H1 (cell line): ENCODE data around the gene AGBL4. TPM values are rescaled to one million over a fixed set of nuclear protein-coding genes. Genes with fewer than 3 reads are reported as not detected.

Source experiments
- ASH2L ChIP-seq: fragments of 200-600, 300-600 bp; sonication (generic); IDR thresholded peaks from one replicate; pipeline ENCODE4 v1.7.1; 2017; ENCODE audit warnings: low read length
- HDAC2 ChIP-seq, 2 experiments: fragments of 300-600 bp in 1 of 2; sonication (generic) in 1 of 2; IDR thresholded peaks; 2 replicates each; pipeline ENCODE4 v1.6.1; 2011 to 2012; ENCODE audit warnings: low read depth in 2 of 2, low read length in 2 of 2, mild to moderate bottlenecking in 2 of 2, moderate library complexity in 2 of 2, borderline replicate concordance in 1 of 2, inconsistent platforms in 1 of 2
- KDM1A ChIP-seq: fragments of 200-600, 300-600 bp; sonication (generic); IDR thresholded peaks from 2 replicates; pipeline ENCODE4 v1.7.1; 2016; ENCODE audit warnings: mild to moderate bottlenecking, low read length, borderline replicate concordance
- POU5F1 ChIP-seq: IDR thresholded peaks from 2 replicates; pipeline ENCODE4 v1.6.1; 2011; ENCODE audit warnings: low read depth, mild to moderate bottlenecking, low read length, moderate library complexity
- RNF2 ChIP-seq: fragments of 200-900, 300-1000 bp; sonication (generic); IDR thresholded peaks from 2 replicates; pipeline ENCODE4 v1.7.1; 2016; ENCODE audit warnings: borderline replicate concordance, low read depth, mild to moderate bottlenecking, antibody characterized with exemption, low read length; ENCODE audit not compliant: poor library complexity, severe bottlenecking; ENCODE audit errors: missing control alignments
- RXRA ChIP-seq: IDR thresholded peaks from 2 replicates; pipeline ENCODE4 v1.6.1; 2011; ENCODE audit warnings: low read depth, mild to moderate bottlenecking, low read length, moderate library complexity; ENCODE audit not compliant: insufficient read depth
- SP1 ChIP-seq: IDR thresholded peaks from 2 replicates; pipeline ENCODE4 v1.6.1; 2011; ENCODE audit warnings: low read depth, low read length
- SP4 ChIP-seq: IDR thresholded peaks from 2 replicates; pipeline ENCODE4 v1.6.1; 2012; ENCODE audit warnings: low read length, inconsistent platforms
- TAF1 ChIP-seq: IDR thresholded peaks from 2 replicates; pipeline ENCODE4 v1.6.1; 2011; ENCODE audit warnings: mild to moderate bottlenecking, low read depth, low read length
- YY1 ChIP-seq: IDR thresholded peaks from 2 replicates; pipeline ENCODE4 v1.6.1; 2011; ENCODE audit warnings: low read depth, mild to moderate bottlenecking, low read length
- ZNF274 ChIP-seq: IDR thresholded peaks from 2 replicates; pipeline ENCODE4 v1.7.0; 2012; ENCODE audit warnings: low read length, borderline replicate concordance; ENCODE audit errors: extremely low read depth
- polyA plus RNA-seq, 7 experiments: library from polyadenylated mRNA; depleted of rRNA in 3 of 7; stranded (reverse) in 5 of 7; unstranded in 2 of 7; fragments of >200 nt in 5 of 7; fragments of 200-250 nt in 2 of 7; gene quantifications; 1 replicate in 5 of 7; 2 replicates in 1 of 7; 4 replicates in 1 of 7; pipeline versions ENCODE4 v1.2.1 to v1.2.3, GENCODE V29; 2011 to 2013; ENCODE audit warnings: missing spikeins in 2 of 7, mixed read lengths in 2 of 7
- total RNA-seq: library from RNA; stranded (reverse); fragmentation: NEBNext Ultra II Directional; extraction: Animal tissue kit (Norgen Biotek cat#: 25700); gene quantifications from 2 replicates; pipeline ENCODE4 v1.2.1, GENCODE V29; 2021
- TF ChIP-seq, protein P1 (sequence below): fragments of 300-600 bp; sonication (generic); IDR thresholded peaks from 2 replicates; pipeline ENCODE4 v1.7.1; 2012; ENCODE audit warnings: low read length, moderate library complexity, mild to moderate bottlenecking, inconsistent platforms; ENCODE audit not compliant: insufficient replicate concordance

The AGBL4 gene
- total and polyA plus RNA-seq, 2 of the 8 experiments (the other 6 are each of a cell fraction or from before 2014, with no cell fraction given), result 0.41 to 0.45 TPM

DNA sequence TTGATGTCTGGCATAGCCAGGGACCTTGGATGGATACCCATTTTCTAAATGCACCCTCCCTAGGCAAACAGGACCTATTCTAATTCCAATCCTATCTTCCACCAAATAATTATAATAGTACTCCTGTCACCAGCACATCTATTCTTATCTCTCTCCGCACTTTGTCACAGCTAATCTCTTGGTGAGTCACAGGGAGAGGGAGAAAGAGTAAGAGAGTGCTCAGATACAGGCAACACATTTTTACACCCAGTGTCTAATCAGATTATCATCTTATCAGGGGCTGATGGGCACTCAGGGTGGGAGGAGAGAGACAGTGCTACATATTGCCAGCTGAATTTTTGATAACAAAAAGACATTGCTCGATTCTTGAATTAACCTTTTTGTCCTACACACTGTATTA lies 972.1 kb downstream of the AGBL4 start (continued):
- TF ChIP-seq, protein P1, sequence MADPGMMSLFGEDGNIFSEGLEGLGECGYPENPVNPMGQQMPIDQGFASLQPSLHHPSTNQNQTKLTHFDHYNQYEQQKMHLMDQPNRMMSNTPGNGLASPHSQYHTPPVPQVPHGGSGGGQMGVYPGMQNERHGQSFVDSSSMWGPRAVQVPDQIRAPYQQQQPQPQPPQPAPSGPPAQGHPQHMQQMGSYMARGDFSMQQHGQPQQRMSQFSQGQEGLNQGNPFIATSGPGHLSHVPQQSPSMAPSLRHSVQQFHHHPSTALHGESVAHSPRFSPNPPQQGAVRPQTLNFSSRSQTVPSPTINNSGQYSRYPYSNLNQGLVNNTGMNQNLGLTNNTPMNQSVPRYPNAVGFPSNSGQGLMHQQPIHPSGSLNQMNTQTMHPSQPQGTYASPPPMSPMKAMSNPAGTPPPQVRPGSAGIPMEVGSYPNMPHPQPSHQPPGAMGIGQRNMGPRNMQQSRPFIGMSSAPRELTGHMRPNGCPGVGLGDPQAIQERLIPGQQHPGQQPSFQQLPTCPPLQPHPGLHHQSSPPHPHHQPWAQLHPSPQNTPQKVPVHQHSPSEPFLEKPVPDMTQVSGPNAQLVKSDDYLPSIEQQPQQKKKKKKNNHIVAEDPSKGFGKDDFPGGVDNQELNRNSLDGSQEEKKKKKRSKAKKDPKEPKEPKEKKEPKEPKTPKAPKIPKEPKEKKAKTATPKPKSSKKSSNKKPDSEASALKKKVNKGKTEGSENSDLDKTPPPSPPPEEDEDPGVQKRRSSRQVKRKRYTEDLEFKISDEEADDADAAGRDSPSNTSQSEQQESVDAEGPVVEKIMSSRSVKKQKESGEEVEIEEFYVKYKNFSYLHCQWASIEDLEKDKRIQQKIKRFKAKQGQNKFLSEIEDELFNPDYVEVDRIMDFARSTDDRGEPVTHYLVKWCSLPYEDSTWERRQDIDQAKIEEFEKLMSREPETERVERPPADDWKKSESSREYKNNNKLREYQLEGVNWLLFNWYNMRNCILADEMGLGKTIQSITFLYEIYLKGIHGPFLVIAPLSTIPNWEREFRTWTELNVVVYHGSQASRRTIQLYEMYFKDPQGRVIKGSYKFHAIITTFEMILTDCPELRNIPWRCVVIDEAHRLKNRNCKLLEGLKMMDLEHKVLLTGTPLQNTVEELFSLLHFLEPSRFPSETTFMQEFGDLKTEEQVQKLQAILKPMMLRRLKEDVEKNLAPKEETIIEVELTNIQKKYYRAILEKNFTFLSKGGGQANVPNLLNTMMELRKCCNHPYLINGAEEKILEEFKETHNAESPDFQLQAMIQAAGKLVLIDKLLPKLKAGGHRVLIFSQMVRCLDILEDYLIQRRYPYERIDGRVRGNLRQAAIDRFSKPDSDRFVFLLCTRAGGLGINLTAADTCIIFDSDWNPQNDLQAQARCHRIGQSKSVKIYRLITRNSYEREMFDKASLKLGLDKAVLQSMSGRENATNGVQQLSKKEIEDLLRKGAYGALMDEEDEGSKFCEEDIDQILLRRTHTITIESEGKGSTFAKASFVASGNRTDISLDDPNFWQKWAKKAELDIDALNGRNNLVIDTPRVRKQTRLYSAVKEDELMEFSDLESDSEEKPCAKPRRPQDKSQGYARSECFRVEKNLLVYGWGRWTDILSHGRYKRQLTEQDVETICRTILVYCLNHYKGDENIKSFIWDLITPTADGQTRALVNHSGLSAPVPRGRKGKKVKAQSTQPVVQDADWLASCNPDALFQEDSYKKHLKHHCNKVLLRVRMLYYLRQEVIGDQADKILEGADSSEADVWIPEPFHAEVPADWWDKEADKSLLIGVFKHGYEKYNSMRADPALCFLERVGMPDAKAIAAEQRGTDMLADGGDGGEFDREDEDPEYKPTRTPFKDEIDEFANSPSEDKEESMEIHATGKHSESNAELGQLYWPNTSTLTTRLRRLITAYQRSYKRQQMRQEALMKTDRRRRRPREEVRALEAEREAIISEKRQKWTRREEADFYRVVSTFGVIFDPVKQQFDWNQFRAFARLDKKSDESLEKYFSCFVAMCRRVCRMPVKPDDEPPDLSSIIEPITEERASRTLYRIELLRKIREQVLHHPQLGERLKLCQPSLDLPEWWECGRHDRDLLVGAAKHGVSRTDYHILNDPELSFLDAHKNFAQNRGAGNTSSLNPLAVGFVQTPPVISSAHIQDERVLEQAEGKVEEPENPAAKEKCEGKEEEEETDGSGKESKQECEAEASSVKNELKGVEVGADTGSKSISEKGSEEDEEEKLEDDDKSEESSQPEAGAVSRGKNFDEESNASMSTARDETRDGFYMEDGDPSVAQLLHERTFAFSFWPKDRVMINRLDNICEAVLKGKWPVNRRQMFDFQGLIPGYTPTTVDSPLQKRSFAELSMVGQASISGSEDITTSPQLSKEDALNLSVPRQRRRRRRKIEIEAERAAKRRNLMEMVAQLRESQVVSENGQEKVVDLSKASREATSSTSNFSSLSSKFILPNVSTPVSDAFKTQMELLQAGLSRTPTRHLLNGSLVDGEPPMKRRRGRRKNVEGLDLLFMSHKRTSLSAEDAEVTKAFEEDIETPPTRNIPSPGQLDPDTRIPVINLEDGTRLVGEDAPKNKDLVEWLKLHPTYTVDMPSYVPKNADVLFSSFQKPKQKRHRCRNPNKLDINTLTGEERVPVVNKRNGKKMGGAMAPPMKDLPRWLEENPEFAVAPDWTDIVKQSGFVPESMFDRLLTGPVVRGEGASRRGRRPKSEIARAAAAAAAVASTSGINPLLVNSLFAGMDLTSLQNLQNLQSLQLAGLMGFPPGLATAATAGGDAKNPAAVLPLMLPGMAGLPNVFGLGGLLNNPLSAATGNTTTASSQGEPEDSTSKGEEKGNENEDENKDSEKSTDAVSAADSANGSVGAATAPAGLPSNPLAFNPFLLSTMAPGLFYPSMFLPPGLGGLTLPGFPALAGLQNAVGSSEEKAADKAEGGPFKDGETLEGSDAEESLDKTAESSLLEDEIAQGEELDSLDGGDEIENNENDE, result no peak
- no peak for TF ChIP-seq KDM1A
- TF ChIP-seq SP1, result no peak
- no peak for TF ChIP-seq ZNF274
- no peak for TF ChIP-seq HDAC2 (IDR thresholded peaks at IDR 0.05; ENCODE audit: borderline replicate concordance in 1 of 2, low read depth in 2 of 2, low read length in 2 of 2)
- no peak for TF ChIP-seq ASH2L
- TF ChIP-seq POU5F1, result no peak
- no peak for TF ChIP-seq YY1
- TF ChIP-seq RXRA, result no peak
- no peak for TF ChIP-seq RNF2
- no peak for TF ChIP-seq SP4
- TF ChIP-seq TAF1, result no peak
